Measurements from ENCODE around the gene TEKTIP1.

TEKTIP1 gene

GRCh38 chr19:3538965-3539755 lies at the start of gene TEKTIP1:
TSS of gene TEKTIP1 (plus strand) at chr19:3539174. CDS start at chr19:3539178, 4 bp downstream.
- DNase-seq, result no peak

- no peak for DNase-seq
Observed at GRCh38 chr19:3491396-3492119, 47.4 kb upstream of the TEKTIP1 start.

- DNase-seq, result no peak
Observed at GRCh38 chr19:3492131-3492839, 46.7 kb upstream of the TEKTIP1 start.

GRCh38 chr19:3492919-3493318 lies 46.1 kb upstream of the TEKTIP1 start:
- DNase-seq, result no peak

- DNase-seq, result no peak
Observed at GRCh38 chr19:3493651-3494050, 45.3 kb upstream of the TEKTIP1 start.

- DNase-seq, result no peak
Observed at GRCh38 chr19:3494051-3494450, 44.9 kb upstream of the TEKTIP1 start.

DNA sequence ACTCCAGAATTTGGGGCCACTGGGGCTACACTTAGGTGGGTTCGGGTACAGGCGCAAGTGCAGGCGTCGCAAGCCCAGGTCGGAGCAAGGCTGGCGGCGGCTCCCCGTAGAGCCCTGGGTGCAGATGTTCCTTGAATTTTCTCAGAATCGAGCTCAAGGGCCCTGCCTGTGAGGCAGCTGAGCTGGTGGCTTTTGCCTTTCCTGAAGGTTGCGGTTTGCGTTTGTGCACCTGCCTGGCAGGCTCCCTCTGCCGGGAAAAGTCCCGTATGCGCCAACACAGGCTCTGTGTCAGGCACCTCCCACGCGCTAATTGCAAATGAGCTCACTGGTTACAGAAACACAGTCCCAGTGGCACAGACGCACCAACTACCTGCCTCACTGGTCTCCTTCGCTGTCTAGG lies 44.4 kb upstream of the TEKTIP1 start:
- no peak for DNase-seq

DNA sequence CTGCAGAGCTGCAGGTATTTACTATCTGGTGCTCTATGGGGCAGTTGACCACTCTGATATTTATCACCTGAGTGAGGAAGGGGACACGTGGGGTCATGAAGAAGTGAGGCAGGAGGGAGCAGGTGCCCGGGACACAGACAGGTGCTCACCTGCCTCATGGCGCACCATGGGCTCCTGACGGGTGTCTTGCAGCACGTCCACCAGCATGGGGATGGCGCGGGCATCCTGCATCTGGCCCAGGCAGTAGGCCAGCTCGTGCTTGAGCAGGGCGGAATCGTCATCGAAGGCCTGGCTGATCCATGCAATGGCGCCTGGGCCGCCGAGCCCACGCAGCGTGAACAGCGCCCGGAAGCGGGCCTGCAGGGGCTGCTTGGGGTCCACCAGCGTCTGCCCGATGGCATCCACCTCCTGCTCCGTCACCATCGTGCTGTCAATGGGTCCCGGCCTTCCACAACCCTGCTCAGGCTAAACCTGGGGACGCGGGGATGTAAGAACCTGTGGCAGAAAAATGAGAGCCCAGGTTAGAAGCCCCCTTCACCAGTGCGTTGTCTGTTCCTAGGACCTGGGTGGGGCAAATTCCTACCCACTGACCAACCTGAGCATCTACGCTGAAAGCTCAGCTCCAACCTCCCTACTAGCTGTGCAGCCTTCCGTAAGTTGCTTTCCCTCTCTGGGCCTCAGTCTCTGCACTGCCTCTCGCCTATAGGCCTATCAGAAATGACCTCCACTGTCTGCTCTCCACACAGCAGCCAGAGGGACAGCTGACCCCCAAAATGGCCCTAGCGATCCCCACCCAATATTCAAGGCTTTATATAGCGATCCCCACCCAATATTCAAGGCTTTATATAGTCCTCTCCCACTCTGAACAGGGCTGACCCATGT lies 42.3 kb upstream of the TEKTIP1 start:
- no peak for DNase-seq

DNA sequence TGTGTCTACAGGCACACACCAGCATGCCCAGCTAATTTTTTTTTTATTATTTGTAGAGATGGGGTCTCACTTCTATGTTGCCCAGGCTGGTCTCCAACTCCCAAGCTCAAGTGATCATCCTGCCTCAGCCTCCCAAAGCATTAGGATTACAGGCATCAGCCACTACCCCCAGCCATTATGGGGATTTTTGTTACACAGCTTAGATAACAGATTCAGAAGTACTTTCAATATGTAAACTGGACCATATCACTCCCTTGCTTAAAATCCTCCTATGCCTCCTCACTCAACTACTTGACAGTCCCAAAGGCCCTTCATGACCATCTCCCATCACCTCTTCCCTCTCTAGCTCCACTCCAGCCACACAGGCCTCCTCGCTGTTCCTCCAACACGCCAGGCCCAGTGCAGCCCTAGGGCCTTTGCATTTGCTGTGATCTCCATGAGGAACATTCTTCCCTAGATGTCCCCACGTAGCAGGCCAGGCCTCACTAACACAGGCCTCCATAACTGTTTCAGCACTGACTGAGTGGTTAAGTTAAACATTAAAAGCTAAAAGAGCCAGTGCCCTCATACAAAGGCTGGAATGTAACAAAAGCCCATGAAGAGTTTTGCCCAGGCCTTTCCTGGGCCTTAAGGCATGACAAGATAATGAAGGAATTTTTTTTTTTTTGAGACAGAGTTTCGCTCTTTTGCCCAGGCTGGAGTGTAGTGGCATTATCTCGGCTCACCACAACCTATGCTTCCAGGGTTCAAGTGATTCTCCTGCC lies 41.0 kb upstream of the TEKTIP1 start:
- DNase-seq, result no peak

- no peak for DNase-seq
Observed at GRCh38 chr19:3499738-3500428, 39.1 kb upstream of the TEKTIP1 start.

DNA sequence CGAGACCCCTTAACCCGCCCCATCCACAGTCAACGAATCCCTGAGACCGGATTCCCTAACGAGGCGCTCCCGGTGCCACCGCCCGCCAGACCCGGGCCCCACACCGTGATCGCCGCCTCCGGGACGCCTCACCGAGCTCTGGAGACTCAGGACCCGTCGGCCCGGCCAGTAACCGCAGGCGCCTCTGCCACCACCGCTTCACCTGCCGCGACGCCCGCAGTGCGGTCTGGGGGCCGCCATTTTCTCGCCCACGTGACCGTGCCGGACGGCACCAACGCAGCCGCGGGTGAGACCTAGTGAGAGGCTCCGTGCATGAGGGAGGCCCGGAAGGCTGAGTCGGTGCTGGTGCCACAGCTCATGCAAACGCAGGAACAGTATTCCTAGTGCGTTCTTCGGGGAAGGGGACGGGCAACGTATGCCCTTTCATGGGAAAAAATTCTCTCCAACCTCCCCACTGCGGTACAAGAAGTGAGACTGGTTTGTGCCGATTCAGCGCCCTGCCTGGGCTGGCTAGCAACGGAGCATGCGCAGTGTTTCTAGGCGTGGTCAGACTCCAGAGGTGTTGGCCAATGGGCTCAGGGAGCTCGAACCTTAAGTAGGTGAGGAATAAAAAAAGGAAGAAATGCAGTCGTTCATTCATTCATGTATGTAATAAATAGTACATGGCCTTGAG lies 38.4 kb upstream of the TEKTIP1 start, which contains the start of gene DOHH:
Gene DOHH, minus strand, starts transcription at position 246 of the 673 bp plus-strand sequence. CDS start 3,860 bp downstream, outside the sequence.
- peak; percentile 98 for DNase-seq

GRCh38 chr19:3501780-3502179 lies 37.2 kb upstream of the TEKTIP1 start:
- DNase-seq, result no peak

- DNase-seq, result no peak
Observed at GRCh38 chr19:3503036-3503572, 35.9 kb upstream of the TEKTIP1 start.

GRCh38 chr19:3504735-3505134 lies 34.2 kb upstream of the TEKTIP1 start:
- DNase-seq, result no peak

DNA sequence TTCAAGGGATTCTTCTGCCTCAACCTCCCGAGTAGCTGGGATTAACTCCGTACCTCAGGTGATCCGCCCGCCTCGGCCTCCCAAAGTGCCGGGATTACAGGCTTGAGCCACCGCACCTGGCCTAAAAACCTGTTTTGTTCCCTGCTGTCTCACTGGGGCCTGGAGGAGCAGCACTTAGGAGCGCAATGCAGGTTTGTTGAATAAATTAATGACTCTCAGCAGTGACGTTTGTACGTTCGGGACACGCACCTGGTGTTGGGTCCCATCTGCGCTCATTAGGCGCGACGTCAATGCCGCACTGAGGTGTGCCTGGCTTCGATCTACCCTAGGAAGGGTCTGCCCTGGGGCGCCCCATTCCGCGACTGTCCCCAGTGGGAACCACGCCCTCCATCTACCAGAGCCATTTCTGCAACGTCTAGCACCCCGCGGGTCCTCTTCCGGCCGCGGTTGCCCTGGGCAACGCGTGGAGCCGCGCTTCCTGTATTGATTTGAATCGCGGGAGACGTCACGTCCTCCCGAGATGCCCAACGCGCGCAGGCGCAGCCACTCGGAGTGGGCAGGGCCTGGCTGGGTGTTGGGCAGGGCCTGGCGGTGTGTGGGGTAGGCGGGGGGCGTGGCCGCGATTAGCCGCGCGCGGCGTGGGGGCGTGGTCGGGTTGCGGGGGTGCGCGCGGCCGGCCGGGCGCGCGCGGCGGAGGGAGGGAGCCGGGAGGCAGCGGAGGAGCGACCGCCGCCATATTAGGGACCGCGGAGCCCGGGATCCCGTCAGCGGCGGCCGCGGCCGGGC lies 33.2 kb upstream of the TEKTIP1 start, which contains the start of gene FZR1:
Gene FZR1, plus strand, starts transcription at position 714 of the 786 bp plus-strand sequence. CDS start 16,679 bp downstream, outside the sequence.
- peak; percentile 97 for DNase-seq

DNA sequence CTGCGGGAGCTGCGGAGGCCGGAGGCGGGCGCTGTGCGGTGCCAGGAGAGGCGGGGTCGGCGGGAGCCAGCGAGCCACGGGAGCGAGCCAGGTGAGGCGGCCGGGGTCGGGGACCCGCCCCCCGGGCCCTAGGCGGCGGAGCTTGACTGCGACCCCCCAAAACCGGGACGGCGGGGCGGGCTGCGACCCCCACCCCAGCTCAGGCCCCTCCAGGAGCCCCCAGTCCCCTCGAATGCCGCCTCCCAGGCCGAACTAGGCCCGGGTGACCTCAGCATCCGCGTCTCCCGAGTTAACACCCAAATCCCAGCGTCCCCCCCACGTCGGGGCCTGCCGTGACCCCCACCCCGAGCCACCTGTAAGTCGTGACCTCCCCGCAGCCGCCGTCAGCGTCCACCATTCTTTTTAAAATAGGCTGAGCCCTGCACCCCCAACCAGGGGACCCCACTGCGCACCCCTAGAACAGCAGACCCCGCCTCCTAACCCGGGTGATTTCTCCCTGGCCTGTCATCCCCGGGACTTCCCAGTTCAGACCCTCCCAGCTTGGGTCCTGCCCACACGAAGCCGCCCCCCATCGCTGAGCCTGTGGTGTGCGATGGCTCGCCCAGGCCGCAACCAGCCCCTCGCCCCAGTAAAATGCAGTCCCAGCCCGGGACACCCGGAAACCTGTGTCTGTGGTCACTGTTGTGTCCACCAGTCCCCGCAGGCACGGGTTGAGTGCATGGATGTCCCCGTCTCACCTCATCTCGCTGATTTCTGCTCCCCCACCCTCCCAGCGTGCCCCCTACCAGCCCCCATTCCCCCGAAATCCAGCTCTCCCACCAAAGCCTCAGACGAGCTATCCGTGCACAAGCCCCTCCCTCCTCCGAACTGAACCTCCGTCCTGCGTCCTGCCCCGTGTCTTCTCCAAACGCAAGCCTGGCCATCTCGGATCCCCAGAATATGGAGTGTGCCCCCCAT lies 32.3 kb upstream of the TEKTIP1 start:
- no peak for DNase-seq

DNA sequence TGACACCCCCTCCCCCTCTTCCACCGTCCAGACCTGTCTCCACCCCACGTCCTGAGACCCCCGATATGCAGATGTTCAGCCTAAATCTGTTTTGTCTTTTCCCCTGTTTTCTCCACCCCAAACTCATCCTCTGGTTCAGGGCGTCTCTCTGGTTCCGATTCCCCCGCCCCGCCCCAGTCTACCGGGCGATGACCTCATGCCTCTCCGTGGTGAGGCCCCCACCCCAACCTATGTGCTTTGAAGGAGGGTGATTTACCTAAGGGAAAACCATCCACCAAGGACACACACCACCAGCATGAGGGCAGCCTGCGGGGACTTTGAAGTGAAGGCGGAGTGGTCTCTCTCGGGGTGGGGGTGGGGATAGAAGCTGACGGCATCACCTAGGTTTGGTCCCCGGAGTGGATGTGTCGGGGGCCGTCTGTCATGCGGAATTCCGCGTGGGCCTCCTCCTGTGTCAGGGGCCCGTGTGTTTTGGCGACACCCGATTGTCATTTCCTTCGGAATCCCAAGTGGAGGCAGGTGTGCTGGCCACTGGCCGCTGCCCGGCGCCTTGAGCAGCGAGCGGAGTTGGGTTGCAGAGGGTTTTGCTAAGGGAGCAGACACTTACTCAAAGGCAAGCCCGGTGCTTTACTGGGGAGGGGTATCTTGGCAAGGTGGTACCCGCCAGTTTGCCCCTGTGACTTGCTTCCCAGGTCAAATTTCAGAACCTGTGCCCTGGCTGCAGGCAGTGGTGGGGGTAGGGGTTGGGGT lies 31.4 kb upstream of the TEKTIP1 start:
- no peak for DNase-seq

Data from NCI-H1092 treated with DMSO at 0.1 percent for 48 hours (cell line).